ENCODE measurements around the gene HAVCR2. TPM values are rescaled to one million over a fixed set of nuclear protein-coding genes. Genes with fewer than 3 reads are reported as not detected.
"Not testable (repeated sequence)": the region's sequence is repeated elsewhere in the genome, so short reads cannot be mapped to it uniquely, and the experiment has no call there.

Gene HAVCR2
- total RNA-seq, 1 donor from 2014 or later, result 1.7 TPM

- Histone ChIP-seq H3K4me3 (no peak within 1 kb of the TSS), H3K4me1 (no peaks in the 10 kb centered on the region), H3K27ac (no peak within 1 kb of the TSS), H3K27me3 (no peaks in the 10 kb centered on the region), H3K36me3 (no peaks in the 10 kb centered on the region), H3K9me3 (no peaks in the 10 kb centered on the region)
- intact Hi-C loops (cut with DNase I), result no loop called here
- TF ChIP-seq, protein P1, sequence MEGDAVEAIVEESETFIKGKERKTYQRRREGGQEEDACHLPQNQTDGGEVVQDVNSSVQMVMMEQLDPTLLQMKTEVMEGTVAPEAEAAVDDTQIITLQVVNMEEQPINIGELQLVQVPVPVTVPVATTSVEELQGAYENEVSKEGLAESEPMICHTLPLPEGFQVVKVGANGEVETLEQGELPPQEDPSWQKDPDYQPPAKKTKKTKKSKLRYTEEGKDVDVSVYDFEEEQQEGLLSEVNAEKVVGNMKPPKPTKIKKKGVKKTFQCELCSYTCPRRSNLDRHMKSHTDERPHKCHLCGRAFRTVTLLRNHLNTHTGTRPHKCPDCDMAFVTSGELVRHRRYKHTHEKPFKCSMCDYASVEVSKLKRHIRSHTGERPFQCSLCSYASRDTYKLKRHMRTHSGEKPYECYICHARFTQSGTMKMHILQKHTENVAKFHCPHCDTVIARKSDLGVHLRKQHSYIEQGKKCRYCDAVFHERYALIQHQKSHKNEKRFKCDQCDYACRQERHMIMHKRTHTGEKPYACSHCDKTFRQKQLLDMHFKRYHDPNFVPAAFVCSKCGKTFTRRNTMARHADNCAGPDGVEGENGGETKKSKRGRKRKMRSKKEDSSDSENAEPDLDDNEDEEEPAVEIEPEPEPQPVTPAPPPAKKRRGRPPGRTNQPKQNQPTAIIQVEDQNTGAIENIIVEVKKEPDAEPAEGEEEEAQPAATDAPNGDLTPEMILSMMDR (IDR thresholded peaks at IDR 0.05), result no peak
- DNase-seq (ENCODE audit: low spot score in 2 of 2), result no peak
Measured at GRCh38 chr5:157059093-157059539, 49.7 kb downstream of the HAVCR2 start, which contains the start of gene HAVCR1. TSS of gene HAVCR1 (minus strand) at chr5:157059116. CDS start at chr5:157057943, 1,173 bp downstream.

DNA sequence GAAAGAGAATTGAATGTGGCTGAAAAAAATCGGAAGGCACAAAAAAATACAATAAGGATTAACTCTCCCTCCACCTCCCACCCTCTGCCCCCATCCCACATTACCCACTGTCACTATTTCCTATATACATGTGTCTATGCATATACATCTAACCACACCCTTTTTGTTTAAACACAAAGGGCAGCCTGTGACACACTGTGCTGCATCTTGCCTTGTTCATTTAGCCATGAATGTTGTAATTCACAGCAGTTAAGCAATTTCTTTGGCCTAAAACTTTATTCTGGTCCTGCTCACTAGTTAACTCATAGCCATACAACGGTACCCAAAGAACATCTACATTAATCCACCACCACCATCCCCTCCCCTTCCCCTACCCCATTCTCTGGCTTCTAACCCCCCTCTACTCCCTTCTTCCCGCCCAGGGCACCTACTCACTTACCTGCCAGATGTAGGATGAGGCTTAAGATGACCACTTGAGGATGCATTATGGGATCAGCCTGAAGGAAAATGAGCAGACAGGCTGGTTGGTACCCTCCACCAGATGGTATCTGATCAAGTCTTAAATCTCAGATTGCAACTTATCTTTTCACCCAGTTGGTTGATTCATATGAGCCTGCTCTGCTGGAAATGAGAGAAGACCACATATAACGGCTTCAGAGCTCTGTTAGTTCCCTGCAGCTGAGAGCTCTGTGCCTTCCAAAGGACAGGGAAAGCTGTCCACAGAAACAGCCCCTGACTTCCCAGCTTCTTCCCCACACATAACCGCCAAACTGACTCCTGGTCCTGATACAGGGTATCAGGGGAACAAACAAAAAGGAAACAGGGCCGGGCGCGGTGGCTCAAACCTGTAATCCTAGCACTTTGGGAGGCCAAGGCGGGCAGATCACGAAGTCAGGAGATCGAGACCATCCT, 51.1 kb downstream of the HAVCR2 start:
- TF ChIP-seq, protein P1 (IDR thresholded peaks at IDR 0.05), result no peak
- intact Hi-C loops (cut with DNase I), result no loop called here
- Histone ChIP-seq H3K4me1 (no peaks in the 10 kb centered on the region), H3K27ac (no peak overlapping the region), H3K36me3 (no peaks in the 10 kb centered on the region), H3K9me3 (no peaks in the 10 kb centered on the region), H3K27me3 (no peaks in the 10 kb centered on the region), H3K4me3 (no peak overlapping the region)
- no peak for DNase-seq (ENCODE audit: low spot score in 2 of 2)

- H3K9me3 ChIP-seq; H3K27ac ChIP-seq; DNase-seq (ENCODE audit: low spot score in 2 of 2); H3K36me3 ChIP-seq; H3K27me3 ChIP-seq; intact Hi-C loops (cut with DNase I); H3K4me1 ChIP-seq; H3K4me3 ChIP-seq: not testable (repeated sequence)
Measured at GRCh38 chr5:157056848-157057247, 52.0 kb downstream of the HAVCR2 start.

- intact Hi-C loops (cut with DNase I), result no loop called here
- no peaks in the 10 kb centered on the region for H3K4me1 ChIP-seq
- no peak for DNase-seq (ENCODE audit: low spot score in 2 of 2)
- no peak overlapping the region for H3K27ac ChIP-seq
- TF ChIP-seq, protein P1 (IDR thresholded peaks at IDR 0.05), result no peak
- no peaks in the 10 kb centered on the region for H3K36me3 ChIP-seq
- no peaks in the 10 kb centered on the region for H3K27me3 ChIP-seq
- H3K4me3 ChIP-seq, result no peak overlapping the region
- no peaks in the 10 kb centered on the region for H3K9me3 ChIP-seq
Measured at GRCh38 chr5:157051604-157052245, 57.1 kb downstream of the HAVCR2 start.

- H3K4me3 ChIP-seq, result no peak overlapping the region
- H3K27me3 ChIP-seq, result no peaks in the 10 kb centered on the region
- no peaks in the 10 kb centered on the region for H3K4me1 ChIP-seq
- H3K27ac ChIP-seq, result no peak overlapping the region
- no peaks in the 10 kb centered on the region for H3K9me3 ChIP-seq
- TF ChIP-seq, protein P1 (IDR thresholded peaks at IDR 0.05), result no peak
- no peaks in the 10 kb centered on the region for H3K36me3 ChIP-seq
- no peak for DNase-seq (ENCODE audit: low spot score in 2 of 2)
- intact Hi-C loops (cut with DNase I), result no loop called here
Measured at GRCh38 chr5:157050050-157050449, 58.8 kb downstream of the HAVCR2 start.

DNA sequence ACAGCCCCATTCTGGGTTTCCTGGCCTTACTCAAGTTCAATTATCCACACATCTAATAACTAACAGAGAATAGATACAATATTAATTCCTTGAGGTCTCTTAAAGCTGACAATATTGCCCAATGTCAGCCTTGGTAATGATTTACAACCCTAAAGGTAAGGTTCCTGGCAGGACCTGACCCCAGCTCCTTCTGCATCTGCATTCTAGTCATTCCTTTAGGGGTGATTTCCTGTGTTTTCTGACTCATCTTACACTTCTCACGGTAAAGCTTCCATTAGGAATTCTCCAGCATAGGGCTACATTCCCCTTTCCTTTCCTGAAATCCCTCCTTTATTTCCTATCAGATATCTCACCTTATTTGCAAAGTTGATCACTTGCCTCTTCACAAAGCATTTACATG, 59.2 kb downstream of the HAVCR2 start:
- no peak overlapping the region for H3K4me3 ChIP-seq
- no peaks in the 10 kb centered on the region for H3K27me3 ChIP-seq
- no peaks in the 10 kb centered on the region for H3K9me3 ChIP-seq
- H3K4me1 ChIP-seq, result no peaks in the 10 kb centered on the region
- TF ChIP-seq, protein P1 (IDR thresholded peaks at IDR 0.05), result no peak
- intact Hi-C loops (cut with DNase I), result no loop called here
- H3K36me3 ChIP-seq, result no peaks in the 10 kb centered on the region
- DNase-seq (ENCODE audit: low spot score in 2 of 2), result no peak
- H3K27ac ChIP-seq, result no peak overlapping the region
